Measurements from ENCODE around the gene GREB1.

The GREB1 gene

DNA sequence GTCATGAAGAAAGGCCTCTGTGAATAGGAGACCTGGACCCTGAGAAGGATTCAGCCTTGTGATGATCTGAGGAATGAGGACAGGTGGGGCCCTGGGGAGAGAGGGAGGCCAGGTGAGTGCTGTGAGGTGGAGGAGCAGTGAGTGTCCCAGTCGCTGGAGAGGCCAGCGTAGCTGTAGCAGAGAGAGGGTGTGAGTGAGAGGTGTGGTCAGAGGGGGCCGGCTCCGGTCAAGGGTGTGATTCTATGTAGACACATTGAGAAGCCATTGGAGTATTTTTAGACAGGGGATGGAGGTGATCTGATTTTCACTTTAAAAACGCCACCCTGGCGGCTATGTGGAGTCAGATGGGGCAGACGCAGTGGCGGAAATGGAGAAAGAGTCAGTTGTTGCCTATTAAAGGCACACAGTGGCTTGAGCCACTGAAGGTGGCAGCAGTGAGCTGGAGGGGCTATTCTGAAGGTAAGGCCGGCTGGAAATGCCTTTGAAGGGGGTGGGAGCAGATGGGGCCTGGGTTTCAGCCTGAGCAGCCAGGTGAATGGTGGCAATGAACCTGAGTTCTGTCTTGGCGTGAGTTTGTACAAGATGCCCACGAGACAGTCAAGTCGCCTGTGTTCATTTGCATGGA lies 55.6 kb downstream of the GREB1 start:
- Histone ChIP-seq H3K36me3 (no peaks in the 10 kb centered on the region), H3K4me1 (no peaks in the 10 kb centered on the region), H3K9me3 (no peaks in the 10 kb centered on the region), H3K27ac (no peak overlapping the region), H3K27me3 (peaks cover 0 to 8% of the 10 kb centered on the region in 2 donors), H3K4me3 (no peak overlapping the region)
- intact Hi-C loops (cut with DNase I; ENCODE audit: low total_unique reads) = no loop called here
- TF ChIP-seq, protein P1, sequence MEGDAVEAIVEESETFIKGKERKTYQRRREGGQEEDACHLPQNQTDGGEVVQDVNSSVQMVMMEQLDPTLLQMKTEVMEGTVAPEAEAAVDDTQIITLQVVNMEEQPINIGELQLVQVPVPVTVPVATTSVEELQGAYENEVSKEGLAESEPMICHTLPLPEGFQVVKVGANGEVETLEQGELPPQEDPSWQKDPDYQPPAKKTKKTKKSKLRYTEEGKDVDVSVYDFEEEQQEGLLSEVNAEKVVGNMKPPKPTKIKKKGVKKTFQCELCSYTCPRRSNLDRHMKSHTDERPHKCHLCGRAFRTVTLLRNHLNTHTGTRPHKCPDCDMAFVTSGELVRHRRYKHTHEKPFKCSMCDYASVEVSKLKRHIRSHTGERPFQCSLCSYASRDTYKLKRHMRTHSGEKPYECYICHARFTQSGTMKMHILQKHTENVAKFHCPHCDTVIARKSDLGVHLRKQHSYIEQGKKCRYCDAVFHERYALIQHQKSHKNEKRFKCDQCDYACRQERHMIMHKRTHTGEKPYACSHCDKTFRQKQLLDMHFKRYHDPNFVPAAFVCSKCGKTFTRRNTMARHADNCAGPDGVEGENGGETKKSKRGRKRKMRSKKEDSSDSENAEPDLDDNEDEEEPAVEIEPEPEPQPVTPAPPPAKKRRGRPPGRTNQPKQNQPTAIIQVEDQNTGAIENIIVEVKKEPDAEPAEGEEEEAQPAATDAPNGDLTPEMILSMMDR (IDR thresholded peaks at IDR 0.05) = no peak
- DNase-seq = no peak

DNA sequence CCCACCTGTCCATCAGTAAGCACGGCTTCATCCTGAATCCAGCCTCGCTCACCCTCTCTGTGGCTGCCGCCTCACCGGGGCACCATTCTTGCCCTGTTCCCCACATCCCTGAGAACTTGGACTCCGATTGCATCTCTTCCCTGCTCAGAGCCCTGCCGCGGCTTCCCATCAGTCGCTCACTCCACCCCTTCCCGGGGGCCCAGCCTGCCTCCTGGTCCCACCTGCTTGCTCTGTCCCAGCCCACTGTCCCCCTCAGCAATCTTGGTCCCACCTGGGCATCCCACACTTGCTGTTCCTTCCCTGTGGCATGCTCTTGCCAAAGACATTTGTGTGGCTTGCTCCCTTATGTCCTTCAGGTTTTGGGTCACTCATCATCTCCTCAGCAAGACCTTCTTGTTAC lies 56.3 kb downstream of the GREB1 start:
- no peak for DNase-seq
- no peak overlapping the region for H3K4me3 ChIP-seq
- peaks cover 0 to 6% of the 10 kb centered on the region in 2 donors for H3K27me3 ChIP-seq
- no peaks in the 10 kb centered on the region for H3K9me3 ChIP-seq
- TF ChIP-seq, protein P1 (IDR thresholded peaks at IDR 0.05) = no peak
- intact Hi-C loops (cut with DNase I; ENCODE audit: low total_unique reads) = no loop called here
- H3K27ac ChIP-seq = no peak overlapping the region
- no peaks in the 10 kb centered on the region for H3K4me1 ChIP-seq
- H3K36me3 ChIP-seq = no peaks in the 10 kb centered on the region

DNA sequence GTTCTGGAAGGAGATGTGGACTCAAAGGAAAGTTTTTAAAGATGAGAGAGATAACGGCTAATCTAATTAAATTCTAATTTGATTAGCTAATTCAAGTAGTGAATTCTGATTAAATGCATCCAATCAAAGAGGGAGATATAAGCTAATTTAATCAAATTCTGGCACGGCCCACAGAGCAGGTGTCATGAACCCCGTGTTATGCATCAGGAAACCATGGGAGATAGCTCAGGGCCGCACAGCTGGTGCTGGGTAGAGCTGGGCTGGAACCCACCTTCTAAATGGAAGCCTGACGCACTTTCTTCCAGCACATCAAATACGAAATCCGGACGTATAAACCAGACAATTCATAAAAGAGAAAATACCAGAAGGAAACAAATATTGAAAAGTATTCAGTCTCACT lies 57.2 kb downstream of the GREB1 start:
- H3K4me1 ChIP-seq = no peaks in the 10 kb centered on the region
- intact Hi-C loops (cut with DNase I; ENCODE audit: low total_unique reads) = no loop called here
- H3K9me3 ChIP-seq = no peaks in the 10 kb centered on the region
- H3K4me3 ChIP-seq = no peak overlapping the region
- TF ChIP-seq, protein P1 (IDR thresholded peaks at IDR 0.05) = no peak
- DNase-seq = no peak
- peaks cover 0 to 6% of the 10 kb centered on the region in 2 donors for H3K27me3 ChIP-seq
- H3K27ac ChIP-seq = no peak overlapping the region
- no peaks in the 10 kb centered on the region for H3K36me3 ChIP-seq

DNA sequence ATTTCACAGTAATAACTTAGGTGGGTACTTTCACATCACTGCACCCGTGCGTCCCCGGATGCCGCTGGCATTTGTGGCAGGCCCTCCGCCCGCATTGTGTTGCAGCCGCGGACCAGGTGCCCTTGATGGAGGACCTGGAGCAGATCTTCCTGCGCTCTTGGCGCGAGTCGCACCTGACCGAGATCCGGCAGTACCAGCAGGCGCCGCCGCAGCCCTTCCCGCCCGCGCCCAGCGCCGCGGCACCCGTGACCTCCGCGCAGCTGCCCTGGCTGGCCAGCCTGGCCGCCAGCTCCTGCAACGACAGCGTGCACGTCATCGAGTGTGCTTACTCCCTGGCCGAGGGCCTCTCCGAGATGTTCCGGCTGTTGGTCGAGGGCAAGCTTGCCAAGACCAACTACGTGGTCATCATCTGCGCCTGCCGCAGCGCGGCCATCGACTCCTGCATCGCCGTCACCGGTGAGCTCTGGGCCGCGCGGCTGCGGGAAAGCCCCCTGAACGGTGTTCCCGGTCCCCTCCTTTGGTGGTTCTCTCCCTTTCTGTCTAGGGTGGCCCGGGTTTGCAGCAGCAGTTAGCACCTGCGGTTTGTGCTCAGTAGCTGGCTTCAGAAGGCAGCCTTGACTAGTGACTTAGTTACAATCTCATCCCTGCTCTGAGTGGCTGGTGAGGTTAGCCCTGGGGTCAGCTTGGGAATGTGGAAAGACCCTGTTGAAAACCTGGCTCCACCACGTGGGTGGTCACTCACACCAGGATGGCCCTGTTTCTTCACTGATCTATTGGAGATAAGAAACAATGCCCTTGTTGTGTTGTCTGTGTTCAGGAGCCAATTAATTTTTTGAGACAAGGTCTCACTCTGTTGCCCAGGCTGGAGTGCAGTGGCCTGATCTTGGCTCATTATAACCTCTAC lies 59.1 kb downstream of the GREB1 start:
- Histone ChIP-seq H3K36me3 (no peaks in the 10 kb centered on the region), H3K4me3 (no peak overlapping the region), H3K27ac (no peak overlapping the region), H3K4me1 (no peaks in the 10 kb centered on the region), H3K27me3 (peaks cover 0 to 6% of the 10 kb centered on the region in 2 donors), H3K9me3 (no peaks in the 10 kb centered on the region)
- intact Hi-C loops (cut with DNase I; ENCODE audit: low total_unique reads) = no loop called here
- TF ChIP-seq, protein P1 (IDR thresholded peaks at IDR 0.05) = no peak
- no peak for DNase-seq

DNA sequence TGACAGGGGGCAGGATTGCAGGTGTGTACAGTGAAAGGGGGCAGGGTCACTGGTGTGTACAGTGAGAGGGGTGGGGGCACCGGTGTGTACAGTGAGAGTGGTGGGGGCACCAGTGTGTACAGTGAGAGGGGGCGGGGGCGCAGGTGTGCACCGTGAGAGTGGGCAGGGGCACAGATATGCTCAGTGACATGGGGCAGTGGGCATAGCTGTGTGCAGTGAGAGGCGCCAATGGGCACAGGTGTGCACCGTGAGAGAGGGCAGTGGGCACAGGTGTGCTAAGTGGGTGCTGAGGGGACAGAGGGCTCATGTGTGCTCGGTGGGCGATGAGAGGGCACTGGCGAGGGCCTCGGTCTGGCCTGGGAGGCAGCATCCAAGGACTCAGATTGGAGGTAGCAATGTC lies 63.0 kb downstream of the GREB1 start:
- Histone ChIP-seq H3K36me3 (peaks cover 0 to 4% (median 0%) of the 10 kb centered on the region in 3 donors), H3K27ac (no peak overlapping the region), H3K4me1 (no peaks in the 10 kb centered on the region), H3K4me3 (no peak overlapping the region), H3K27me3 (no peaks in the 10 kb centered on the region), H3K9me3 (no peaks in the 10 kb centered on the region)
- intact Hi-C loops (cut with DNase I; ENCODE audit: low total_unique reads) = no loop called here
- no peak for DNase-seq
- TF ChIP-seq, protein P1 (IDR thresholded peaks at IDR 0.05) = no peak
